Measurements from ENCODE around the gene LPAR1.

Gene LPAR1

DNA sequence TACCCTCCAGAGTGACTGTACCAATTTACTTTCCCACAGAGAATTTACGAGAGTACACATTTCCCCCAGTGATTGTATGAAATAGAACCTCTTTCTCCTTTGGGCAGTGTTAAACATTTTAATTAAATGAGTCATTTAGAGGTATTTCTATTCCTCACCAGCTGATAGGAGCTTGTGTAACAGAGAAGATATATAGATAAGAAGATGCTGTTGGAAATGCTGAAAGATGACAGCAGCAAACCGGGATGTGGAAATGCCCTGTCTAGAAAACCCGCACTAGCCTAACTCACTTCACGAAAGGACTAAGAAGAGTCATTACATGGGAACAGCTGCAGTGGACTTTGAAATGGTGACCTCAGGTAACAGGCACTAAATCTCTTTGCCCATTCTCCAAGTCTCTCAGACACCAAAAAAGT, 68.3 kb downstream of the LPAR1 start:
- no peaks in the 10 kb centered on the region for H3K27me3 Mint-ChIP-seq
- DNase-seq: no peak
- no peaks in the 10 kb centered on the region for H3K36me3 Mint-ChIP-seq (ENCODE audit: low read depth)
- no peak overlapping the region for H3K27ac Mint-ChIP-seq
- H3K4me3 Mint-ChIP-seq: no peak overlapping the region
- H3K4me1 Mint-ChIP-seq (ENCODE audit: low read depth): no peaks in the 10 kb centered on the region
- no peaks in the 10 kb centered on the region for H3K9me3 Mint-ChIP-seq

- DNase-seq: no peak
- Mint-ChIP-seq H3K27ac (no peak overlapping the region), H3K27me3 (no peaks in the 10 kb centered on the region), H3K4me3 (no peak overlapping the region), H3K36me3 (ENCODE audit: low read depth) (no peaks in the 10 kb centered on the region), H3K4me1 (ENCODE audit: low read depth) (no peaks in the 10 kb centered on the region), H3K9me3 (no peaks in the 10 kb centered on the region)
Measured at GRCh38 chr9:110968096-110968495, 70.2 kb downstream of the LPAR1 start.

GRCh38 chr9:110967196-110967595, 71.1 kb downstream of the LPAR1 start:
- Mint-ChIP-seq H3K4me3 (no peak overlapping the region), H3K36me3 (ENCODE audit: low read depth) (no peaks in the 10 kb centered on the region), H3K4me1 (ENCODE audit: low read depth) (no peaks in the 10 kb centered on the region), H3K27me3 (no peaks in the 10 kb centered on the region), H3K9me3 (no peaks in the 10 kb centered on the region), H3K27ac (no peak overlapping the region)
- DNase-seq: no peak

DNA sequence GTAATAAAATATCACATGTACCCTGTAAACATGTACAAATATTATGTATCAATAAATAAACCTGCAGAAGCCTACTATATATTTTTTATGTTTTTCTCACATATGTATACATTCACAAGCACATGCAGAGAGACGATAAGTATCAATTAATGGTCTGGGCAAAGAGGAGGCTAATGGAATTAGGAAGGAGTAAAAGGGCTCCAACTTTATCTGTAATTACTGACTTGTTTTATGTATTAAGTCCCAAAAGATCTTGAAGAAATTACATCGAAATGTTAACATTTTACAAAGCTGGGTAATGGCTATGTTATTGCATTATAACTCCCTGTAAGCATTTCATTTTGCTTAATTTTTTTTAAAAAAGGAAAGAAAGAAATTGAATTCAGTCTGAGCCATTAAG, 78.0 kb downstream of the LPAR1 start:
- Mint-ChIP-seq H3K9me3 (peaks cover 26% of the 10 kb centered on the region), H3K27me3 (no peaks in the 10 kb centered on the region), H3K36me3 (ENCODE audit: low read depth) (no peaks in the 10 kb centered on the region), H3K4me1 (ENCODE audit: low read depth) (no peaks in the 10 kb centered on the region), H3K4me3 (no peak overlapping the region), H3K27ac (no peak overlapping the region)
- no peak for DNase-seq

DNA sequence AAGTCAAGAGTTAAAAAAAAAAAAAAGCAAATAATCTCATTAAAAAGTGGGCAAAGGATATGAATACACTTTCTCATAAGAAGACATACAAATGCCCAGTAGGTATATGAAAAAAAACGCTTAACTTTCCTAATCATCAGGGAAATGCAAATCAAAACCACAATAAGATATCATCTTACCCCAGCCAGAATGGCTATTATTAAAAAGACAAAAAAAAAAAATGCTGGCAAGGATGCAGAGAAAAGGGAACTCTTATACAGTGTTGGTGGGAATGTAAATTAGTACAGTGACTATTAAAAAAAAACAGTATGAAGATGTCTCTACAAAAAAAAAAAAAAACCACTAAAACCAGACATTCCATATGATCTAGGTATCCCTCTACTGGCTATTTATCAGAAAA, 79.4 kb downstream of the LPAR1 start:
- Mint-ChIP-seq H3K9me3 (peaks cover 34% of the 10 kb centered on the region), H3K27me3 (no peaks in the 10 kb centered on the region), H3K27ac (no peak overlapping the region), H3K36me3 (ENCODE audit: low read depth) (no peaks in the 10 kb centered on the region), H3K4me3 (no peak overlapping the region), H3K4me1 (ENCODE audit: low read depth) (no peaks in the 10 kb centered on the region)
- DNase-seq: no peak

GRCh38 chr9:110954822-110955291, 83.4 kb downstream of the LPAR1 start:
- H3K9me3 Mint-ChIP-seq: peaks cover 38% of the 10 kb centered on the region

GRCh38 chr9:110952540-110952859, 85.8 kb downstream of the LPAR1 start:
- H3K4me3 Mint-ChIP-seq: no peak overlapping the region
- H3K27ac Mint-ChIP-seq: no peak overlapping the region
- H3K27me3 Mint-ChIP-seq: no peaks in the 10 kb centered on the region
- no peaks in the 10 kb centered on the region for H3K36me3 Mint-ChIP-seq (ENCODE audit: low read depth)
- peaks cover 23% of the 10 kb centered on the region for H3K9me3 Mint-ChIP-seq
- H3K4me1 Mint-ChIP-seq (ENCODE audit: low read depth): no peaks in the 10 kb centered on the region
- no peak for DNase-seq

More at GRCh38 chr9:110954822-110955291, 83.4 kb downstream of the LPAR1 start:
- H3K27me3 Mint-ChIP-seq: no peaks in the 10 kb centered on the region
- H3K4me3 Mint-ChIP-seq: no peak overlapping the region
- H3K36me3 Mint-ChIP-seq (ENCODE audit: low read depth): no peaks in the 10 kb centered on the region
- H3K4me1 Mint-ChIP-seq (ENCODE audit: low read depth): no peaks in the 10 kb centered on the region
- no peak overlapping the region for H3K27ac Mint-ChIP-seq
- no peak for DNase-seq

GRCh38 chr9:110951805-110952539, 86.3 kb downstream of the LPAR1 start:
- H3K36me3 Mint-ChIP-seq (ENCODE audit: low read depth): no peaks in the 10 kb centered on the region
- DNase-seq: no peak
- peaks cover 22% of the 10 kb centered on the region for H3K9me3 Mint-ChIP-seq
- H3K27me3 Mint-ChIP-seq: no peaks in the 10 kb centered on the region
- H3K27ac Mint-ChIP-seq: no peak overlapping the region
- no peaks in the 10 kb centered on the region for H3K4me1 Mint-ChIP-seq (ENCODE audit: low read depth)
- H3K4me3 Mint-ChIP-seq: no peak overlapping the region

GRCh38 chr9:110950041-110950645, 88.1 kb downstream of the LPAR1 start:
- DNase-seq: no peak
- H3K4me1 Mint-ChIP-seq (ENCODE audit: low read depth): no peaks in the 10 kb centered on the region
- no peak overlapping the region for H3K27ac Mint-ChIP-seq
- H3K4me3 Mint-ChIP-seq: no peak overlapping the region
- H3K36me3 Mint-ChIP-seq (ENCODE audit: low read depth): no peaks in the 10 kb centered on the region
- H3K9me3 Mint-ChIP-seq: peaks cover 16% of the 10 kb centered on the region
- H3K27me3 Mint-ChIP-seq: no peaks in the 10 kb centered on the region

DNA sequence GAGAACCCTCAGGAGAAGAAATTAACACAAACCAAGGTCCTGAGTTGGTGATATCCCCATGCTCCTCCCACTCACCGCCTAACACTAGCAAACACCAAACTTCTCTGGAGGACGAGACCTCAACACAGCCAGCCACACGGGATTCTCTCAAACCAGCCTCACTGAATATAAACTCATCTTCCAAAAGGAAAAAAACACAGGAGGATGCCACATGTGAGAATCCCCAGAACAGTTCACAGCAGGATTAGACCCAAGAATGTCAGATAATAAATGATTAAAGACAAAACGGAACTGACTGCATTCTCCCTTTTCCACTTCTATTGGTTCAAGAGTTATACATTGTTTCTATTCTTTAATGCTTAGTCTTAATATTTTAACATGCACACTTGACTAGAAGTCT, 89.2 kb downstream of the LPAR1 start:
- no peaks in the 10 kb centered on the region for H3K4me1 Mint-ChIP-seq (ENCODE audit: low read depth)
- no peaks in the 10 kb centered on the region for H3K36me3 Mint-ChIP-seq (ENCODE audit: low read depth)
- DNase-seq: no peak
- no peak overlapping the region for H3K4me3 Mint-ChIP-seq
- H3K27ac Mint-ChIP-seq: no peak overlapping the region
- no peaks in the 10 kb centered on the region for H3K27me3 Mint-ChIP-seq
- H3K9me3 Mint-ChIP-seq: peaks cover 9% of the 10 kb centered on the region

DNA sequence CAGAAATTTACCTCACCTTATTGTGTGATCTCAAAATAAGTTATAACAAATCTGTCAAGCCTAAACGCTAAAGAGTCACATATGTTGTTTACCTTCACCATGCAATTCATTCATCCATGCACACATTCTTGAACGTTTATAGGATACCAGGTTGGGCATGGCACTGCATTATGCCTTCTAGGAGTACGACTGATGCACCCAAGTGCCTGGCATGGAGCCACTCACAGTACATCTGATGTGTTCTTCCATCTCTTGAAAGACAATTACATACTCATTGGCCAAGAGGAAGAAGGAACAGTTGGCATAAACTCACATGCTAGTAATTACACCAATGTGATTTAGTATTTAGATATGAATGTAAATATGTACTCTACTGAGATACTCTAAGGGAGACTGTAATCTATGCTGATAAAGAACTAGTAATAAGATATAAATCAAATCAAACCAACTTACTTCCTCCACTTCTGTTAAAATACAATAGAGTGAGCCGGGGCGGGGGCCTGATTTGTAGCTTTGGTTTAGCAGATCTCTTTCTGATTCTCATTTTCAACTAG, 90.7 kb downstream of the LPAR1 start:
- H3K4me3 Mint-ChIP-seq: no peak overlapping the region
- no peak overlapping the region for H3K27ac Mint-ChIP-seq
- H3K9me3 Mint-ChIP-seq: no peaks in the 10 kb centered on the region
- no peaks in the 10 kb centered on the region for H3K27me3 Mint-ChIP-seq
- no peak for DNase-seq
- H3K36me3 Mint-ChIP-seq (ENCODE audit: low read depth): no peaks in the 10 kb centered on the region
- H3K4me1 Mint-ChIP-seq (ENCODE audit: low read depth): no peaks in the 10 kb centered on the region

DNA sequence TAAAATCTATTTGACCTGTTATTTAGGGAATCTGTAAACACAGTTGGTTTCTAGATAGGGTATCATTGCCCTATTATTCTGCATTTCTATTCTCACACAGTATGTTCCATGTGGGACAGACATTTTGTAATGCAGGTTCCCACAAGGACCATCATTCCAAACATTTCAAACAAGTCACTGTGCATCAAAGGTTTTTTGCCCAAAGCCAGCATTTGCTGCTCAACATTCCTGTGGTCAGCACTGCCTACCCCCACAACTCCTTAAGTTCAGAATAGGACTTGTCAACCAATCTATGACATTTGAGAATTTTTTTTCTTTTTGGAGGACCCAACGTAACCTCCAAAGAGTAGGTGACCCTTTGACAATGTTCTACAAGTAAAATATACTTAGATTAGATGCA, 95.7 kb downstream of the LPAR1 start:
- Mint-ChIP-seq H3K4me1 (ENCODE audit: low read depth) (no peaks in the 10 kb centered on the region), H3K27ac (no peak overlapping the region)

GRCh38 chr9:110940951-110941557, 97.2 kb downstream of the LPAR1 start:
- Mint-ChIP-seq H3K27ac (no peak overlapping the region), H3K4me1 (ENCODE audit: low read depth) (no peaks in the 10 kb centered on the region), H3K27me3 (no peaks in the 10 kb centered on the region), H3K4me3 (no peak overlapping the region), H3K36me3 (ENCODE audit: low read depth) (no peaks in the 10 kb centered on the region), H3K9me3 (no peaks in the 10 kb centered on the region)
- no peak for DNase-seq

More for the DNA sequence above, 95.7 kb downstream of the LPAR1 start:
- no peak for DNase-seq
- no peaks in the 10 kb centered on the region for H3K36me3 Mint-ChIP-seq (ENCODE audit: low read depth)
- no peak overlapping the region for H3K4me3 Mint-ChIP-seq
- no peaks in the 10 kb centered on the region for H3K27me3 Mint-ChIP-seq
- no peaks in the 10 kb centered on the region for H3K9me3 Mint-ChIP-seq

DNA sequence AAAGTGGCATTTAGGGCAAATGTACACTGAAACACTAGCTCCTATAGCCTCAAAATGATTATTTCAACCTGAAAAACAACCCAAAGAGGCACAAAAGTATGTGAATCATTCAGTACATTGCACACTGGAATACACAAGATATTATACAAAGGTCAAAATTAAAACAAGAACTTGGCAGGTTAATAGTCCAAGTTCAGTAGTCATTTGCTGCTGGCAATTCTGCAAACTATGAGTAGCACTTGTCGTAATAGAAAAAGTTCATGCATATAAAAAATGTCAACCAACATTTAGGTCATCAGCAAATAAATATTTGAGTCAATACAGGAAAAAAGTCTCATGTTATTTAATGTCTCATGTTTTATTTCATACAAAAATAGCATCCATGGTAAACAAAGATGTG, 98.7 kb downstream of the LPAR1 start:
- H3K4me1 Mint-ChIP-seq (ENCODE audit: low read depth): no peaks in the 10 kb centered on the region
- DNase-seq: no peak
- H3K36me3 Mint-ChIP-seq (ENCODE audit: low read depth): no peaks in the 10 kb centered on the region
- no peak overlapping the region for H3K4me3 Mint-ChIP-seq
- no peak overlapping the region for H3K27ac Mint-ChIP-seq
- H3K27me3 Mint-ChIP-seq: no peaks in the 10 kb centered on the region
- H3K9me3 Mint-ChIP-seq: no peaks in the 10 kb centered on the region

- no peak for DNase-seq
- Mint-ChIP-seq H3K27ac (no peak overlapping the region), H3K4me3 (no peak overlapping the region), H3K4me1 (ENCODE audit: low read depth) (no peaks in the 10 kb centered on the region), H3K36me3 (ENCODE audit: low read depth) (no peaks in the 10 kb centered on the region), H3K27me3 (no peaks in the 10 kb centered on the region), H3K9me3 (no peaks in the 10 kb centered on the region)
Measured at GRCh38 chr9:110939047-110939446, 99.2 kb downstream of the LPAR1 start.
